ENCODE measurements around the gene ASAP2.

- TF ChIP-seq CTCF (IDR thresholded peaks at IDR 0.05) (no peak), NFYB (CRISPR knock-in tag; conservative IDR thresholded peaks at IDR 0.05; ENCODE audit: low read depth) (no peak)
Observed at GRCh38 chr2:9332853-9333245, 126.2 kb downstream of the ASAP2 start.

Measured in WTC11 (cell line).